Pancreas (tissue), 10 donors: Measurements from ENCODE around the gene PPOX. TPM values are rescaled to one million over a fixed set of nuclear protein-coding genes. Genes with fewer than 3 reads are reported as not detected.
A peak's percentile ranks its signal among the peaks of the same experiment; 100 is the strongest.

ENCODE experiments used
- ATAC-seq, 4 donors: fragments of 200-7000 bp; cut with Tn5 transposase; one replicate each; pipeline versions ENCODE4 v1.8.0 to v1.9.1; 2020; ENCODE audit warnings: mild to moderate bottlenecking in 4 of 4, moderate library complexity in 4 of 4
- DNase-seq, 6 donors: peaks; one replicate each; pipeline ENCODE4 v3.0.0-alpha.2; 2020
- FAIRE-seq: peaks from 2 replicates; lab custom pipeline; 2012; peaks lifted over from hg19 to GRCh38; lab: Jason Lieb, UNC
- H3K27ac ChIP-seq, 4 donors: fragments of 200-600 bp; sonication (generic); 1 replicate in 3 of 4; 2 replicates in 1 of 4; pipeline versions ENCODE4 v1.5.0 to v1.8.0; 2020
- H3K27me3 ChIP-seq, 4 donors: fragments of 200-600 bp; one replicate each; pipeline ENCODE4 v1.8.0; 2021
- H3K36me3 ChIP-seq, 3 donors: fragments of 200-600 bp; sonication (generic) in 1 of 3; one replicate each; pipeline versions ENCODE4 v1.5.0 to v1.8.0; 2020 to 2021
- H3K4me1 ChIP-seq, 3 donors: fragments of 200-600 bp; one replicate each; pipeline ENCODE4 v1.8.0; 2021
- H3K4me3 ChIP-seq, 4 donors: fragments of 200-600 bp; sonication (generic) in 2 of 4; one replicate each; pipeline versions ENCODE4 v1.5.0 to v1.8.0; 2020 to 2021
- H3K9me3 ChIP-seq, 4 donors: fragments of 200-600 bp; one replicate each; pipeline ENCODE4 v1.8.0; 2021
- WGBS, 2 donors: extraction: QIAGEN DNeasy Blood & Tissue Kit; methylation state at CpG; one replicate each; pipeline ENCODE4 v1.1.7; 2013; 5-methylcytosine and 5-hydroxymethylcytosine counted together
- intact Hi-C, 3 donors: fragments of 100-400 bp; cut with DNase I; formaldehyde crosslinking; loops; one replicate each; pipeline versions ENCODE4 v1.11.1 to v1.14.2; 2022
- polyA plus RNA-seq, 2 donors: library from polyadenylated mRNA; stranded (reverse); fragments of 200-250 nt; gene quantifications; one replicate each; pipeline ENCODE4 v1.2.3, GENCODE V29; 2013
- total RNA-seq, 6 donors: library from RNA; stranded (reverse); fragmentation: NEBNext Ultra II Directional in 4 of 6; extraction: Animal tissue kit (Norgen Biotek cat#: 25700) in 4 of 6; gene quantifications; one replicate each; pipeline versions ENCODE4 v1.2.1 to v1.2.4, GENCODE V29; 2021 to 2023
- TF ChIP-seq, protein P1 (sequence below), 4 donors: fragments of 200-600 bp; sonication (generic) in 3 of 4; IDR thresholded peaks; one replicate each; pipeline versions ENCODE4 v1.5.0 to v1.8.0; 2021; ENCODE audit warnings: antibody characterized with exemption in 4 of 4
- donor health status: healthy with polysubstance abuse.
- donor health status: DM: no; HTN: no; CAD: no; lungs with moderate emphysema.
- donor health status: DM: no; HTN: no; CAD: no.
- donor health status: control.
- donor health status: control.
- donor health status: Bipolar disorder and iron deficiency.
- donor health status: DM: yes; HTN: yes; CAD: no.
- donor health status: DM: no; HTN: no; CAD: no.
- donor health status: DM: no; HTN: no; CAD: no.
- donor health status: DM: yes; HTN: yes; CAD: no.

PPOX gene
- total and polyA plus RNA-seq, 8 donors = 7.4 to 56.4 (median 13.1) TPM

GRCh38 chr1:161179698-161180097 lies 13.5 kb downstream of the PPOX start:
- intact Hi-C loops = no loop called here
- no peak overlapping the region for H3K4me3 ChIP-seq
- FAIRE-seq = no peak

GRCh38 chr1:161180639-161181038 lies 14.4 kb downstream of the PPOX start:
- ATAC-seq = no peak
- H3K4me3 ChIP-seq = no peak overlapping the region
- H3K27me3 ChIP-seq = no peaks in the 10 kb centered on the region
- H3K36me3 ChIP-seq = no peaks in the 10 kb centered on the region
- TF ChIP-seq, protein P1, sequence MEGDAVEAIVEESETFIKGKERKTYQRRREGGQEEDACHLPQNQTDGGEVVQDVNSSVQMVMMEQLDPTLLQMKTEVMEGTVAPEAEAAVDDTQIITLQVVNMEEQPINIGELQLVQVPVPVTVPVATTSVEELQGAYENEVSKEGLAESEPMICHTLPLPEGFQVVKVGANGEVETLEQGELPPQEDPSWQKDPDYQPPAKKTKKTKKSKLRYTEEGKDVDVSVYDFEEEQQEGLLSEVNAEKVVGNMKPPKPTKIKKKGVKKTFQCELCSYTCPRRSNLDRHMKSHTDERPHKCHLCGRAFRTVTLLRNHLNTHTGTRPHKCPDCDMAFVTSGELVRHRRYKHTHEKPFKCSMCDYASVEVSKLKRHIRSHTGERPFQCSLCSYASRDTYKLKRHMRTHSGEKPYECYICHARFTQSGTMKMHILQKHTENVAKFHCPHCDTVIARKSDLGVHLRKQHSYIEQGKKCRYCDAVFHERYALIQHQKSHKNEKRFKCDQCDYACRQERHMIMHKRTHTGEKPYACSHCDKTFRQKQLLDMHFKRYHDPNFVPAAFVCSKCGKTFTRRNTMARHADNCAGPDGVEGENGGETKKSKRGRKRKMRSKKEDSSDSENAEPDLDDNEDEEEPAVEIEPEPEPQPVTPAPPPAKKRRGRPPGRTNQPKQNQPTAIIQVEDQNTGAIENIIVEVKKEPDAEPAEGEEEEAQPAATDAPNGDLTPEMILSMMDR (IDR thresholded peaks at IDR 0.05) = no peak
- intact Hi-C loops = no loop called here
- WGBS, 2 donors = 44 to 48% methylated on average over 1 of the region's 1 CpG
- no peak for DNase-seq
- H3K9me3 ChIP-seq = no peaks in the 10 kb centered on the region
- no peak for FAIRE-seq
- no peak overlapping the region for H3K27ac ChIP-seq
- peaks cover 0 to 10% (median 4%) of the 10 kb centered on the region in 3 donors for H3K4me1 ChIP-seq

More at GRCh38 chr1:161179698-161180097, 13.5 kb downstream of the PPOX start:
- WGBS, 2 donors = 86 to 92% methylated on average over 3 of the region's 3 CpGs
- no peak for ATAC-seq
- Histone ChIP-seq H3K4me1 (peaks cover 0 to 11% (median 4%) of the 10 kb centered on the region in 3 donors), H3K36me3 (peaks cover 0 to 5% (median 2%) of the 10 kb centered on the region in 3 donors), H3K27me3 (no peaks in the 10 kb centered on the region), H3K27ac (no peak overlapping the region), H3K9me3 (no peaks in the 10 kb centered on the region)
- DNase-seq = no peak
- TF ChIP-seq, protein P1 (IDR thresholded peaks at IDR 0.05) = no peak

- no peak for FAIRE-seq
- Histone ChIP-seq H3K36me3 (no peaks in the 10 kb centered on the region), H3K27me3 (no peaks in the 10 kb centered on the region), H3K4me3 (no peak overlapping the region), H3K9me3 (no peaks in the 10 kb centered on the region), H3K27ac (no peak overlapping the region), H3K4me1 (peaks cover 0 to 5% (median 4%) of the 10 kb centered on the region in 3 donors)
- no peak for DNase-seq
- TF ChIP-seq, protein P1 (IDR thresholded peaks at IDR 0.05) = no peak
- WGBS, 2 donors = 81 to 89% methylated on average over 1 of the region's 1 CpG
- no peak for ATAC-seq
- intact Hi-C loops = no loop called here
Measured at GRCh38 chr1:161182214-161182613, 16.0 kb downstream of the PPOX start.

GRCh38 chr1:161185282-161185682 lies 19.1 kb downstream of the PPOX start:
- WGBS, 2 donors = 20 to 31% methylated on average over 3 of the region's 3 CpGs
- Histone ChIP-seq H3K27me3 (no peaks in the 10 kb centered on the region), H3K36me3 (no peaks in the 10 kb centered on the region), H3K27ac (peak overlapping the region in 1 of 4 donors; percentile 22), H3K4me3 (no peak overlapping the region), H3K4me1 (no peaks in the 10 kb centered on the region), H3K9me3 (no peaks in the 10 kb centered on the region)
- DNase-seq (no peak), ATAC-seq (peak in 3 of 4 donors; percentile 62 to 76 (median 74)), FAIRE-seq (no peak)
- intact Hi-C loops = no loop called here
- TF ChIP-seq, protein P1 (IDR thresholded peaks at IDR 0.05) = no peak

- intact Hi-C loops = no loop called here
- no peaks in the 10 kb centered on the region for H3K36me3 ChIP-seq
- no peaks in the 10 kb centered on the region for H3K27me3 ChIP-seq
- DNase-seq = no peak
- no peaks in the 10 kb centered on the region for H3K4me1 ChIP-seq
- H3K27ac ChIP-seq = peak overlapping the region in 2 of 4 donors; percentile 13 to 22
- H3K9me3 ChIP-seq = no peaks in the 10 kb centered on the region
- FAIRE-seq = no peak
- no peak overlapping the region for H3K4me3 ChIP-seq
- ATAC-seq = peak in 3 of 4 donors; percentile 21 to 61 (median 55)
- TF ChIP-seq, protein P1 (IDR thresholded peaks at IDR 0.05) = no peak
- 46 to 47% methylated on average over 2 of the region's 2 CpGs for WGBS, 2 donors
Measured at GRCh38 chr1:161185732-161186311, 19.6 kb downstream of the PPOX start.
